ENCODE results near the gene CEL. TPM values are rescaled to one million over a fixed set of nuclear protein-coding genes. Genes with fewer than 3 reads are reported as not detected.

The CEL gene
- total and polyA plus RNA-seq, 10 of the 15 experiments (the other 5 are each of a cell fraction or from before 2014, with no cell fraction given): 0.05 to 4.1 (median 0.29) TPM; not detected in 2

DNA sequence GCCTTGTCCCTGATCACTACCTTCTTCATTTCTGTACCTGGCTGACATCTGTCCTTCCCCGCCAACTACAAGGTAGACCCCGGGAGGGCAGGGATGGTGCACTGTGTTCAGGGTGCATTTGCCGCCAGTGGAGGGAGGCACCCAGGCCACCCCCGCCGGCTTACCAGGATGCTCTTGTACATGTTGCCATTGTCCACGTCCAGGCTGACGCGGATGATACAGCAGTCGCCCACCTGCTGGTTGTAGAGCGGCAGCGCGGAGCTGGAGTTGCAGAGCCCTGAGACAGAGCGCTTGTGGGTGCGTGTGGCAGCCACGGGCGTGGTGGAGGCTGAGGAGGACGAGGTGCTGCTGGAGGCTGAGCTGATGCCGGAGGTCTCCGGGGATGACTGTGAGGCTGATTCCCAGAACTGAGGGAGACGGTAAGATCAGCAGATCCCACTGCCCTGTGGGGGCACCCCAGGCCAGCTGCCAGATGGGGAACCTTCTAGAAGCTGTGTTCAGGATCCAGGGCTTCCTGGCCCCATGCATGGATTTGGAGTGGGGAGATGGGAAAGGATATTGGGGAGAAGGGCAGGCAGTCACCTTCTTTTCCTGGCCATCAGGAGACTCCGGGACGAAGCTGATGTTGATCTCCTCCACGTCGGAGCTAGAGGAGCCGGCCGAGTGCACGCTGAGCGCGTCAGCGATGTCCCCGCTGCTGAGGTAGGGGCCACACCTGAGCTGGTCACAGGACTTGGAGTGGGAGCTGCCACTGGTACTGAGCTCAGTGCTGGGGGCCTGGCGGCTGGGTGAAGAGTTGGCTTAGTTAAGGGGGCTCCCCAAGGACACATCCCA is 39.8 kb downstream of the CEL start:
- ChIA-PET CTCF (interaction anchor here (0.7 to 22.5 kb wide), 5 partner anchors 13 to 176 kb away, joined by 3 to 401 read pairs (median 4); no protein-coding TSS in a partner anchor), RAD21 (ENCODE audit: unreplicated experiment) (interaction anchor here (1.5 kb wide), 1 partner anchor 42 kb away, joined by 14 read pairs; no protein-coding TSS in a partner anchor), SMC1A (ENCODE audit: uncharacterized antibody, unreplicated experiment) (interaction anchor here (1.0 to 3.4 kb wide), 3 partner anchors 42 to 45 kb away, joined by 3 to 16 read pairs (median 7); no protein-coding TSS in a partner anchor), POLR2A (interaction anchor here (0.6 to 2.4 kb wide), 3 partner anchors 42 to 1766 kb away, joined by 3 to 10 read pairs (median 7); no protein-coding TSS in a partner anchor)
- Histone ChIP-seq H3K4me2 (ENCODE audit: control insufficient read depth, insufficient read depth) (no peak overlapping the region), H3K36me3 (ENCODE audit: control insufficient read depth in 2 of 2, insufficient read depth in 2 of 2, low read length in 1 of 2) (peaks cover 29 to 33% of the 10 kb centered on the region in 2 experiments), H3K9me3 (replicated peaks; ENCODE audit: control insufficient read depth, insufficient read depth, low read length) (peaks cover 2% of the 10 kb centered on the region; the same call in 2 of the 3 replicates), H3K4me1 (ENCODE audit: control insufficient read depth, insufficient read depth, low read length) (no peaks in the 10 kb centered on the region), H3K79me2 (ENCODE audit: control insufficient read depth, insufficient read depth, low read length) (no peaks in the 10 kb centered on the region), H3K27me3 (replicated peaks in 1 of 2; ENCODE audit: control insufficient read depth in 2 of 2, insufficient read depth in 2 of 2, low read length in 1 of 2) (no peaks in the 10 kb centered on the region), H3K9ac (ENCODE audit: control insufficient read depth, insufficient read depth, low read length) (no peak overlapping the region), H2AFZ (ENCODE audit: control insufficient read depth, low read depth, low read length) (no peak overlapping the region), H3K4me3 (no peak overlapping the region), H3K27ac (ENCODE audit: control insufficient read depth, insufficient read depth) (no peak overlapping the region), H4K20me1 (ENCODE audit: control insufficient read depth, insufficient read depth) (no peaks in the 10 kb centered on the region)
- TF ChIP-seq TCF7 (IDR thresholded peaks at IDR 0.05; ENCODE audit: borderline replicate concordance): no peak
- TF ChIP-seq, protein P1, sequence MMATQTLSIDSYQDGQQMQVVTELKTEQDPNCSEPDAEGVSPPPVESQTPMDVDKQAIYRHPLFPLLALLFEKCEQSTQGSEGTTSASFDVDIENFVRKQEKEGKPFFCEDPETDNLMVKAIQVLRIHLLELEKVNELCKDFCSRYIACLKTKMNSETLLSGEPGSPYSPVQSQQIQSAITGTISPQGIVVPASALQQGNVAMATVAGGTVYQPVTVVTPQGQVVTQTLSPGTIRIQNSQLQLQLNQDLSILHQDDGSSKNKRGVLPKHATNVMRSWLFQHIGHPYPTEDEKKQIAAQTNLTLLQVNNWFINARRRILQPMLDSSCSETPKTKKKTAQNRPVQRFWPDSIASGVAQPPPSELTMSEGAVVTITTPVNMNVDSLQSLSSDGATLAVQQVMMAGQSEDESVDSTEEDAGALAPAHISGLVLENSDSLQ (IDR thresholded peaks at IDR 0.05): no peak
- no peak for TF ChIP-seq MYB (IDR thresholded peaks at IDR 0.05; ENCODE audit: borderline replicate concordance, low read depth, low read length)
- no peak for TF ChIP-seq ZNF24 (IDR thresholded peaks at IDR 0.05)
- no peak for TF ChIP-seq EP300 (IDR thresholded peaks at IDR 0.05; ENCODE audit: borderline replicate concordance in 1 of 2, control insufficient read depth in 1 of 2, low read depth in 2 of 2, low read length in 2 of 2)
- no peak for TF ChIP-seq PML (IDR thresholded peaks at IDR 0.05; ENCODE audit: low read length)
- no peak for TF ChIP-seq CBFB (IDR thresholded peaks at IDR 0.05; ENCODE audit: low read depth)
- TF ChIP-seq RELA (IDR thresholded peaks at IDR 0.05; ENCODE audit: borderline replicate concordance, partially characterized antibody): no peak
- no peak for TF ChIP-seq JUNB (IDR thresholded peaks at IDR 0.05)
- no TSS peak for BruUV-seq (replicated peaks)
- no peak for ATAC-seq
- no peak for DNase-seq (ENCODE audit: low read depth, low spot score)
- intact Hi-C loops (cut with micrococcal nuclease; ENCODE audit: unreplicated experiment) (no loop called here), in situ Hi-C loops (cut with MboI) (no loop called here)
- WGBS (ENCODE audit: insufficient coverage, insufficient replicate concordance, low lambda C conversion rate, missing lambda C conversion rate): 96% methylated on average over 30 of the region's 32 CpGs
- no peak for FAIRE-seq
